Smooth muscle cell of the brain vasculature (primary cell): ENCODE data around the gene TTYH3.
"Not testable (repeated sequence)": the region's sequence is repeated elsewhere in the genome, so short reads cannot be mapped to it uniquely, and the experiment has no call there.

Experiments
- DNase-seq: peaks from one replicate; pipeline ENCODE4 v3.0.0-alpha.2; 2012; ENCODE audit warnings: low read depth, low spot score

Gene TTYH3

GRCh38 chr7:2603044-2603965, 28.5 kb upstream of the TTYH3 start:
- DNase-seq, result no peak

DNA sequence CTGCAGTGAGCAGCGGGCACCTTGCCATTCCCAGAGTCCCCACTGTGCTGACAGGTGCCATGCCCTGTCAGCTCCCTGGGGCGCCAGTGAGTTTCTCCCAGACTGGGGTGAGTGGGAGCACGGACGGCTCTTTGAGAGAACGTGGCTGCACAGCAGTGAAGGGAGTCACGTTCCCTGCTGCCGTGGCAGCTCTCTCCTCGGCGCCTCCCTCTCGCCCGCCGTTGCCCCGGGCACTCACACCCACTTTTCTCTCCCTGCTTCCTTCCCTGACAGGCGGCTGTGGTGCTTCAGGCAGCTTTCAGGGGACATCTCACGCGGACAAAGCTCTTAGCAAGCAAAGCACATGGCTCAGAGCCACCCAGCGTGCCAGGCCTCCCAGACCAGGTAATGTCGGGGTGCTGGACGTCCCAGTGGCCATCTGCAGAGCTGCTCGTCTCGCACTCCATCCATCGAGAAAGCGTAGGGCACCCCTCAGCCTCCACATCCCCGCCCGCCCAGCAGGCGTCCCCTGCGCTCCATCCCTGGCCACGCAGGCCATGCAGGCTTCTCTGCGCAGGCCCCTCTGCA, 27.1 kb upstream of the TTYH3 start:
- DNase-seq, result no peak

DNA sequence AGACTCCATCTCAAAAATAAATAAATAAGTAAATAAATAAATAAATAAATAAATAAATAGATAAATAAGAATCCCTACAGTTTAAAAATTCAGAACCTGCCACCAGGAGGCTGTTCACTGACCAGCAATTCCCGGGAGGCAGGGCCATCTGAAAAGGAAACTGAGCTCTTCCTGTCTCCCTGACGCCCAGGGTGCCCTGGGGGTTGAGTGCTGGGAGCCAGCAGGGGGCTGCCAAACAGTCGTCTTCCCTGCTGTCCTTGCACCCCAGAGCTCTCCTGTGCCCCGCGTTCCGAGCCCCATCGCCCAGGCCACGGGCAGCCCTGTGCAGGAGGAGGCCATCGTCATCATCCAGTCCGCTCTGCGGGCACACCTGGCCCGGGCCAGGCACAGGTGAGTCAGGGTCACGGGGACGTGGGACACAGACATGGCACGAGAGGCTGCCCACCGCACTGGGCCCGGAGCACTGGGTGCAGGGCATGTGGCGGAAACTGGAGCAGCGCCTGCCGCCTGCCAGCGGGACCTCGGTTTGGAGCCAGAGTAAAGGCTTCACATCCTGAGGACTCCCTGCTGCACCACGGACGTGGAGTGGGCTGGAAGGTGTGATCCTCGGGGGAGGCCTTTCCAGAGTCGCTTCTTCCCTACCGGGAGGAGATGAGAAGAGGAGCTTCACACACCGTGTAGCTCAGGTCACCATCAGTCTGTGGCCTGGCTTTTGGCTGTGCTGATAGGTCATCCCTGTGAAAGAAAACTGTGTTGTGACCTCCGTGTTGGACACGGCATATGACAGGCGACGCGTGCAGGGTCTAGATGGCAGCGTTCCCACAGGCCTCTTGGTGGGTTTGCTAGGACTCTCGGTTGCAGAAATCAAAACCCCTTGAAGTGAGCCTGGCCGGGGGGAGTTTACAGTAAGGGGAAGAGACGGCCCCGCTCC, 25.9 kb upstream of the TTYH3 start:
- no peak for DNase-seq

GRCh38 chr7:2606539-2606936, 25.2 kb upstream of the TTYH3 start:
- DNase-seq, result no peak

DNA sequence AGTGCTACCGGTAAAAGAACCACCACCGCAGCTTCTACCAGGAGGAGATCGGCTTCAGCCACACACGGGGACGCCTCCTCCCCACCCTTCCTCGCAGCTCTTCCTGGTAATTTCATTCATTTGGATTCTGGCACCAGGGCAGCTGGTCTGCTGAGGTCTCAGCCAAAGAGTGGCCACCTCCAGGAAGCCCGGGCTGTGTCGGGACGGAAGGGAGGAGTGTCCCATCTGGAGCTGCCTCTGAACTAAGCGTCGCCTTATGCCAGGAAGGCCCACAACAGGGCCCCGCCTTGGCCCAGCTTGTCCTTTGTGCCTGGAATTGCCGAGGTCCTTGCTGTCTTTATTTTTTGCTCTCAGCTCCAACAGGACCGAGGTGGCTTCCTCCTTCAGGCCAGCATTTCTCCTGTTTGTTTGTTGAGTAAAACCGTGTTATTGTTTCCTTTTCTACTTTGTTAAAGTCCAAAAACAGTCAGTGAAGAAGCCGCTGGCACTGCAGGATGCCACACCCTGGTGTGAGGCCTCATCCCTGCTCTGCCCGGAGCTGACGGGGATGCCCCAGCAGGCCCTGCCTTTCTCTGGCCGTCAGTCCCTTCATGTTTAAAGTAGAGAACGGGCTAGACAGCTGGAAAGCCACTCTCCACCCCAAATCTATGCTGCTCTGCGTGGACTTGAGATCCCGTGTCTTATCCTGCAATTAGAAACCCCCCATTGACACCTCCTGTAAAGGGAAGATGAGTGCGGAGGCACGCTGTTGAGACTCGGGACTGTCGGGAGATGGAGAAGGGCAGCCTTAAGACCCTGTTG, 24.5 kb upstream of the TTYH3 start:
- no peak for DNase-seq

GRCh38 chr7:2607923-2608904, 23.6 kb upstream of the TTYH3 start:
- no peak for DNase-seq

GRCh38 chr7:2608921-2609411, 22.8 kb upstream of the TTYH3 start:
- no peak for DNase-seq

GRCh38 chr7:2609646-2610045, 22.1 kb upstream of the TTYH3 start:
- DNase-seq, result not testable (repeated sequence)

DNA sequence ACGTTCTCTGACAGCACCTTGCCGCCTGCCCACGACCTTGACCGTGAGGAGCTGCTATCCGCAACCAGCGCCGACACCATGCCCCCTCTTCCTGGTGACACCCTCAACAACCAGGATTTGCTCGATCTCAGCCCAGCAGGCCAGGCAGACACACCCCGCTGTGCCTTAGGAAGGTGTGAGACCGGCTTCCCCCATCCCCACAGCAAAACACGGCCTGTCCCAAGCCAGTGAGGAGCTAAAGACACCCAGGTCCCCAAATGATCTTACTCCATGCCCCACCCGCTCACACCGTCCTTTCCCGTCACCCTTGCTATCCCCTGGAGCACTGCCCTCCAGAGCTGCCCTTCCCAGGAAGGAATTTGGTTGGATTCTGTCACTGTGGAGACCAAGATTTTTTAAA, 21.3 kb upstream of the TTYH3 start:
- no peak for DNase-seq

GRCh38 chr7:2610898-2611297, 20.9 kb upstream of the TTYH3 start:
- DNase-seq, result no peak

DNA sequence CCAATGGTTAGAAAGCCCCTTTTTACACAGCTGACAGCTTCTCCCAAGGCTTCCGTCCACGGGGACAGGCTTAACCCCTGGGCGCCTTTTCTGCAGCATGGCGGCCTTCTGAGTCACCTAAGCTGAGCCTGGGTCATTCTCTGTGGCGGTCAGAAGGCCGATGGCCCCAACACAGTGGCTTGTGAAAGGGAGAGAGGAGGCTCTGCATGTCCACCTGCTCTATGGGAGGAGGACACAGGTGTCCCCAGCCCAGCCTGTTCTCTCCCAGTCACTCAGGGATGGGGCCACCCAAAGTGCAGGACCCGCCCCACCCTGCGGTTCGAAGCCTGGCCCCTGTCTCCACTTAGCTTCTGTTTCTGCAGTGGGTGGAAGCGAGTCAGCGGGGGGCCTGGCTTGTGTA, 20.4 kb upstream of the TTYH3 start:
- no peak for DNase-seq

- DNase-seq, result no peak
Observed at GRCh38 chr7:2611922-2612321, 19.9 kb upstream of the TTYH3 start.

DNA sequence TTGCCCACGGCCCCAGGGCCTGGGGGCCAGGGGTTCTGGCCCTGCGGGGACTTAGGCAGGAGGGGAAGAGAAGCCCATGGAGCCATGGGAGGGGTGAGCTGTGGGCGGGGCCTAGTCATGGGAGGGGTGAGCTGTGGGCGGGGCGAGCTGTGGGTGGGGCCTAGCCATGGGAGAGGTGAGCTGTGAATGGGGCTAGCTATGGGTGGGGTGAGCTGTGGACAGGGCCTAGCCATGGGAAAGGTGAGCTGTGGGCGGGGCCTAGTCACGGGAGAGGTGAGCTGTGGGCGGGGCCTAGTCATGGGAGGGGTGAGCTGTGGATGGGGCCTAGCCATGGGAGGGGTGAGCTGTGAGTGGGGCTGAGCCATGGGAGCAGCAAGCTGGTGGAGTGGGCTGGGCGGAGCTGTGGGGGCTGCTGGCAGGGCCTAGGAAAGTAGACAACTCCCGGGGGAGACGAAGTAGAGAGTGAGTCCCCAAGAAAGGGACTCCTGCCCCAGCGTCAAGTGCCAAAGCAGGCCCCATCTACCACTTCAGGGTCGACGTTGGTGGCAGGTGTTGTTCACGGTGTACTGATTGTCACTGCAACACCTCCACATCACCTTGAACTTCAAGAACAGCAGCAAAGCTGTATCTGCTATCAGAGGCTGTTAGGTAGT, 19.2 kb upstream of the TTYH3 start:
- DNase-seq, result no peak

- no peak for DNase-seq
Observed at GRCh38 chr7:2613098-2613930, 18.5 kb upstream of the TTYH3 start.

DNA sequence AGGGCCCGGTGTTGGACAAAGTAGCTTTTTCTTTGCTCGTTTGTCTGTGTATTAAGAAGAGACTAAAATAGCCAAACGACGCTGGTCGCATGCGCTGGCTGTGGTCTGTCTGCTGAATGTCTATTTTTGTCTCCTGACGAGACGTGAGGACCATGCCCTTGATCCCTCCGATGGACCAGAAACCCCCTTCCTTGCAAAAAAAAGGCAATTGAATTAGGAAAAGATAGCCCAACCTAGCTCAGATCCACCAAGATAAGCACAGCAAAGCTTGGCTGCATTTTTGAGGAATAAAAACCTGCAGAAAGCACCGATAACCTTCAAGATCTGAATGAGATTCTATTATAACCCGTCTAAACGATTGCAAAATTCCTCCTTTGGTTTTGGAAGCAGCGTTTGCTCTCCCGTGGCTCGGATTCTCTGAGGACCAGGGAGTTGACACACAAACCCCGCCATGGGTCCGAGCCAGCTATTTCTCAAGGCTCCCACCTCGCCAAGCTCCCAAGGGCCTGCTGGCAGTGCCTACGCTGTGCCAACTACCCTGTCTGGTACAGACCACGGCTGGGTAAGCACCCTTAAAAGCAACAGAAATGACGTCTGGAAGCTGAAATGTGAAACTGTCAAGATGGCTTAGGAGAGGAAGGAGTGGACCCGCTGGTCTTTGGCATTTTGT, 17.7 kb upstream of the TTYH3 start:
- no peak for DNase-seq

GRCh38 chr7:2614631-2615330, 17.0 kb upstream of the TTYH3 start:
- DNase-seq, result no peak
